HL-60 (cell line): ENCODE data around the gene TMEM239.

ENCODE experiments used
- CTCF ChIP-seq: IDR thresholded peaks from one replicate; pipeline ENCODE4 v1.5.1; 2011; ENCODE audit warnings: low read length, control low read depth, inconsistent platforms; ENCODE audit not compliant: insufficient read depth
- SPI1 ChIP-seq: IDR thresholded peaks from 2 replicates; pipeline ENCODE4 v1.6.1; 2012; ENCODE audit warnings: low read depth, mild to moderate bottlenecking, borderline replicate concordance
- TF ChIP-seq, protein P1 (sequence below): IDR thresholded peaks from 2 replicates; pipeline ENCODE4 v1.6.1; 2012; ENCODE audit warnings: low read depth; ENCODE audit not compliant: insufficient replicate concordance

GRCh38 chr20:2834401-2835110 is 18.4 kb downstream of the TMEM239 start:
- TF ChIP-seq CTCF (no peak), SPI1 (no peak)
- TF ChIP-seq, protein P1, sequence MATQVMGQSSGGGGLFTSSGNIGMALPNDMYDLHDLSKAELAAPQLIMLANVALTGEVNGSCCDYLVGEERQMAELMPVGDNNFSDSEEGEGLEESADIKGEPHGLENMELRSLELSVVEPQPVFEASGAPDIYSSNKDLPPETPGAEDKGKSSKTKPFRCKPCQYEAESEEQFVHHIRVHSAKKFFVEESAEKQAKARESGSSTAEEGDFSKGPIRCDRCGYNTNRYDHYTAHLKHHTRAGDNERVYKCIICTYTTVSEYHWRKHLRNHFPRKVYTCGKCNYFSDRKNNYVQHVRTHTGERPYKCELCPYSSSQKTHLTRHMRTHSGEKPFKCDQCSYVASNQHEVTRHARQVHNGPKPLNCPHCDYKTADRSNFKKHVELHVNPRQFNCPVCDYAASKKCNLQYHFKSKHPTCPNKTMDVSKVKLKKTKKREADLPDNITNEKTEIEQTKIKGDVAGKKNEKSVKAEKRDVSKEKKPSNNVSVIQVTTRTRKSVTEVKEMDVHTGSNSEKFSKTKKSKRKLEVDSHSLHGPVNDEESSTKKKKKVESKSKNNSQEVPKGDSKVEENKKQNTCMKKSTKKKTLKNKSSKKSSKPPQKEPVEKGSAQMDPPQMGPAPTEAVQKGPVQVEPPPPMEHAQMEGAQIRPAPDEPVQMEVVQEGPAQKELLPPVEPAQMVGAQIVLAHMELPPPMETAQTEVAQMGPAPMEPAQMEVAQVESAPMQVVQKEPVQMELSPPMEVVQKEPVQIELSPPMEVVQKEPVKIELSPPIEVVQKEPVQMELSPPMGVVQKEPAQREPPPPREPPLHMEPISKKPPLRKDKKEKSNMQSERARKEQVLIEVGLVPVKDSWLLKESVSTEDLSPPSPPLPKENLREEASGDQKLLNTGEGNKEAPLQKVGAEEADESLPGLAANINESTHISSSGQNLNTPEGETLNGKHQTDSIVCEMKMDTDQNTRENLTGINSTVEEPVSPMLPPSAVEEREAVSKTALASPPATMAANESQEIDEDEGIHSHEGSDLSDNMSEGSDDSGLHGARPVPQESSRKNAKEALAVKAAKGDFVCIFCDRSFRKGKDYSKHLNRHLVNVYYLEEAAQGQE = no peak
